H1 (cell line): ENCODE data around the gene FAM53B. TPM values are rescaled to one million over a fixed set of nuclear protein-coding genes. Genes with fewer than 3 reads are reported as not detected.

ENCODE experiments used
- CTCF ChIA-PET: fragments of 300-600 bp; sonication (Branson Sonifier 250); formaldehyde crosslinking; loops from one replicate; lab custom pipeline; 2021; ENCODE audit not compliant: partially characterized antibody; lab: Charles Lee
- POLR2A ChIA-PET: fragments of 300-600 bp; sonication (Branson Sonifier 250); formaldehyde crosslinking; loops from one replicate; lab custom pipeline; 2021; ENCODE audit warnings: inconsistent platforms; ENCODE audit not compliant: partially characterized antibody; lab: Charles Lee
- DNase-seq, 2 experiments: peaks; one replicate each; pipeline versions ENCODE4 v3.0.0 to v3.0.0-alpha.2; 2010 to 2022; ENCODE audit warnings: low spot score in 2 of 2, low read depth in 1 of 2, mixed read lengths in 1 of 2
- FAIRE-seq: peaks from 2 replicates; lab custom pipeline; 2011; peaks lifted over from hg19 to GRCh38; lab: Jason Lieb, UNC
- H2AFZ ChIP-seq: 2 replicates; pipeline ENCODE4 v1.8.1; 2012; ENCODE audit warnings: low read length, inconsistent platforms
- H2AK5ac ChIP-seq: 2 replicates; pipeline ENCODE4 v1.6.1; 2013; ENCODE audit warnings: low read depth, low read length
- H2BK120ac ChIP-seq: replicated peaks from 2 replicates; pipeline ENCODE3; 2013; ENCODE audit warnings: low read depth, low read length, inconsistent platforms
- H2BK12ac ChIP-seq: 2 replicates; pipeline ENCODE4 v1.6.1; 2013; ENCODE audit warnings: low read depth, low read length
- H2BK15ac ChIP-seq: 2 replicates; pipeline ENCODE4 v1.6.1; 2013; ENCODE audit warnings: low read length
- H2BK20ac ChIP-seq: 2 replicates; pipeline ENCODE4 v1.6.1; 2013; ENCODE audit warnings: low read length
- H2BK5ac ChIP-seq: 2 replicates; pipeline ENCODE4 v1.6.1; 2013; ENCODE audit warnings: low read depth, low read length
- H3K14ac ChIP-seq: 2 replicates; pipeline ENCODE4 v1.6.1; 2013; ENCODE audit warnings: inconsistent platforms; ENCODE audit not compliant: insufficient read length
- H3K18ac ChIP-seq: 2 replicates; pipeline ENCODE4 v1.6.1; 2013; ENCODE audit warnings: low read length; ENCODE audit errors: extremely low read depth
- H3K23ac ChIP-seq: 2 replicates; pipeline ENCODE4 v1.6.1; 2013; ENCODE audit warnings: inconsistent platforms; ENCODE audit not compliant: insufficient read length
- H3K23me2 ChIP-seq: 2 replicates; pipeline ENCODE4 v1.6.1; 2013; ENCODE audit warnings: low read depth, low read length
- H3K27ac ChIP-seq: 2 replicates; pipeline ENCODE4 v1.6.1; 2011; ENCODE audit warnings: low read depth, low read length, inconsistent platforms
- H3K27me3 ChIP-seq, 4 experiments: replicated peaks in 1 of 4; 1 replicate in 1 of 4; 2 replicates in 3 of 4; pipeline versions ENCODE4 v1.6.1 to v1.8.1; 2011 to 2013; ENCODE audit warnings: low read length in 3 of 4, mild to moderate bottlenecking in 3 of 4, inconsistent platforms in 2 of 4, mixed read lengths in 2 of 4, moderate library complexity in 1 of 4; ENCODE audit not compliant: control insufficient read depth in 3 of 4, insufficient read depth in 3 of 4; ENCODE audit errors: extremely low read depth in 1 of 4
- H3K36me3 ChIP-seq, 4 experiments: 2 replicates each; pipeline versions ENCODE4 v1.6.1 to v1.8.1; 2011 to 2013; ENCODE audit warnings: mild to moderate bottlenecking in 4 of 4, low read length in 3 of 4, moderate library complexity in 2 of 4, control low read depth in 1 of 4, inconsistent platforms in 1 of 4; ENCODE audit not compliant: insufficient read depth in 4 of 4, control insufficient read depth in 2 of 4
- H3K4ac ChIP-seq: replicated peaks from 2 replicates; pipeline ENCODE3; 2013; ENCODE audit warnings: low read length, low read depth, mixed read lengths, inconsistent platforms; ENCODE audit not compliant: insufficient read length
- H3K4me1 ChIP-seq, 4 experiments: replicated peaks in 1 of 4; 1 replicate in 1 of 4; 2 replicates in 3 of 4; pipeline versions ENCODE4 v1.6.1 to v1.8.1; 2011 to 2013; ENCODE audit warnings: low read length in 3 of 4, inconsistent platforms in 2 of 4, mixed read lengths in 1 of 4; ENCODE audit not compliant: insufficient read depth in 4 of 4, control insufficient read depth in 3 of 4
- H3K4me2 ChIP-seq, 2 experiments: 2 replicates each; pipeline versions ENCODE4 v1.6.1 to v1.8.1; 2011 to 2013; ENCODE audit warnings: low read depth in 2 of 2, low read length in 2 of 2, control low read depth in 1 of 2, inconsistent platforms in 1 of 2, mild to moderate bottlenecking in 1 of 2; ENCODE audit not compliant: insufficient read depth in 1 of 2
- H3K4me3 ChIP-seq, 4 experiments: fragments of 200-600, 300-600 bp in 1 of 4; sonication (generic), shearing (Covaris generic), sonication (Bioruptor Twin) in 1 of 4; 2 replicates each; pipeline versions ENCODE4 v1.5.1 to v1.8.1; 2011 to 2016; ENCODE audit warnings: low read length in 4 of 4, low read depth in 3 of 4, control low read depth in 2 of 4, inconsistent platforms in 2 of 4, mild to moderate bottlenecking in 2 of 4, mixed read lengths in 1 of 4, moderate library complexity in 1 of 4; ENCODE audit not compliant: insufficient read depth in 2 of 4; ENCODE audit errors: extremely low read depth in 1 of 4
- H3K56ac ChIP-seq: replicated peaks from 2 replicates; pipeline ENCODE3; 2013; ENCODE audit warnings: low read depth, mild to moderate bottlenecking, mixed read lengths, low read length, inconsistent platforms; ENCODE audit not compliant: insufficient read length
- H3K79me1 ChIP-seq: 2 replicates; pipeline ENCODE4 v1.6.1; 2013; ENCODE audit warnings: low read depth, low read length, control low read depth
- H3K79me2 ChIP-seq, 2 experiments: 2 replicates each; pipeline versions ENCODE4 v1.6.1 to v1.8.1; 2012 to 2013; ENCODE audit warnings: low read length in 2 of 2, mild to moderate bottlenecking in 2 of 2, inconsistent platforms in 1 of 2; ENCODE audit not compliant: insufficient read depth in 2 of 2, control insufficient read depth in 1 of 2
- H3K9ac ChIP-seq, 4 experiments: replicated peaks in 1 of 4; 1 replicate in 1 of 4; 2 replicates in 3 of 4; pipeline versions ENCODE4 v1.6.1 to v1.8.1; 2011 to 2013; ENCODE audit warnings: low read depth in 3 of 4, low read length in 3 of 4, control low read depth in 2 of 4, mild to moderate bottlenecking in 2 of 4, moderate library complexity in 2 of 4, inconsistent platforms in 1 of 4; ENCODE audit errors: extremely low read depth in 1 of 4
- H3K9me3 ChIP-seq, 2 experiments: 2 replicates each; pipeline versions ENCODE4 v1.6.1 to v1.8.1; 2012 to 2013; ENCODE audit warnings: mild to moderate bottlenecking in 2 of 2, moderate library complexity in 2 of 2, control low read depth in 1 of 2, inconsistent platforms in 1 of 2, low read depth in 1 of 2, low read length in 1 of 2, mixed read lengths in 1 of 2; ENCODE audit not compliant: insufficient read depth in 2 of 2
- H4K20me1 ChIP-seq, 2 experiments: replicated peaks in 1 of 2; 2 replicates each; pipeline versions ENCODE3 to v1.8.1; 2011 to 2013; ENCODE audit warnings: inconsistent platforms in 2 of 2, low read length in 2 of 2, mild to moderate bottlenecking in 1 of 2; ENCODE audit not compliant: insufficient read depth in 2 of 2, control insufficient read depth in 1 of 2
- H4K5ac ChIP-seq: 2 replicates; pipeline ENCODE4 v1.6.1; 2013; ENCODE audit warnings: low read length, low read depth, mixed read lengths, inconsistent platforms; ENCODE audit not compliant: insufficient read length
- H4K8ac ChIP-seq: 2 replicates; pipeline ENCODE4 v1.8.0; 2013; ENCODE audit warnings: mild to moderate bottlenecking, moderate library complexity, low read length, inconsistent platforms; ENCODE audit not compliant: insufficient read depth; ENCODE audit errors: extremely low read depth
- H4K91ac ChIP-seq: replicated peaks from 2 replicates; pipeline ENCODE3; 2013; ENCODE audit warnings: low read length, mixed read lengths, inconsistent platforms; ENCODE audit not compliant: insufficient read length
- CBX8 ChIP-seq: fragments of 300-800, 300-1000 bp; sonication (generic); IDR thresholded peaks from 2 replicates; pipeline ENCODE4 v1.7.1; 2016; ENCODE audit warnings: low read depth, low read length, borderline replicate concordance
- CREB1 ChIP-seq: IDR thresholded peaks from 2 replicates; pipeline ENCODE4 v1.6.1; 2012; ENCODE audit warnings: inconsistent platforms
- FOSL1 ChIP-seq: IDR thresholded peaks from 2 replicates; pipeline ENCODE4 v1.6.1; 2011; ENCODE audit warnings: mild to moderate bottlenecking, low read depth, low read length, moderate library complexity; ENCODE audit not compliant: insufficient read depth
- JUND ChIP-seq: IDR thresholded peaks from 2 replicates; pipeline ENCODE4 v1.6.1; 2011; ENCODE audit warnings: mild to moderate bottlenecking, improper control_type of control experiment, low read length
- NANOG ChIP-seq: IDR thresholded peaks from 2 replicates; pipeline ENCODE4 v1.6.1; 2011; ENCODE audit warnings: low read length, low read depth, mild to moderate bottlenecking, inconsistent platforms; ENCODE audit not compliant: insufficient read depth, poor library complexity, severe bottlenecking
- RFX5 ChIP-seq: IDR thresholded peaks from 2 replicates; pipeline ENCODE4 v1.6.1; 2011; ENCODE audit warnings: low read depth, low read length, improper control_type of control experiment, borderline replicate concordance
- TAF1 ChIP-seq: IDR thresholded peaks from 2 replicates; pipeline ENCODE4 v1.6.1; 2011; ENCODE audit warnings: mild to moderate bottlenecking, low read depth, low read length
- ZNF274 ChIP-seq: IDR thresholded peaks from 2 replicates; pipeline ENCODE4 v1.7.0; 2012; ENCODE audit warnings: low read length, borderline replicate concordance; ENCODE audit errors: extremely low read depth
- WGBS, 2 experiments: shearing (Covaris generic) in 1 of 2; methylation state at CpG; one replicate each; pipeline versions ENCODE4 v1.1.6 to v1.1.7; 2013 to 2015; ENCODE audit warnings: low lambda C conversion rate in 2 of 2, mixed read lengths in 2 of 2, inconsistent platforms in 1 of 2, low coverage in 1 of 2, missing lambda C conversion rate in 1 of 2; ENCODE audit not compliant: insufficient replicate concordance in 2 of 2, insufficient coverage in 1 of 2, insufficient read length in 1 of 2; ENCODE audit errors: extremely low coverage in 1 of 2, missing lambda C conversion rate in 1 of 2; 5-methylcytosine and 5-hydroxymethylcytosine counted together
- polyA plus RNA-seq, 7 experiments: library from polyadenylated mRNA; depleted of rRNA in 3 of 7; stranded (reverse) in 5 of 7; unstranded in 2 of 7; fragments of >200 nt in 5 of 7; fragments of 200-250 nt in 2 of 7; gene quantifications; 1 replicate in 5 of 7; 2 replicates in 1 of 7; 4 replicates in 1 of 7; pipeline versions ENCODE4 v1.2.1 to v1.2.3, GENCODE V29; 2011 to 2013; ENCODE audit warnings: missing spikeins in 2 of 7, mixed read lengths in 2 of 7
- total RNA-seq: library from RNA; stranded (reverse); fragmentation: NEBNext Ultra II Directional; extraction: Animal tissue kit (Norgen Biotek cat#: 25700); gene quantifications from 2 replicates; pipeline ENCODE4 v1.2.1, GENCODE V29; 2021

The FAM53B gene
- total and polyA plus RNA-seq, 2 of the 8 experiments (the other 6 are each of a cell fraction or from before 2014, with no cell fraction given), result 5.3 to 14.4 TPM

DNA sequence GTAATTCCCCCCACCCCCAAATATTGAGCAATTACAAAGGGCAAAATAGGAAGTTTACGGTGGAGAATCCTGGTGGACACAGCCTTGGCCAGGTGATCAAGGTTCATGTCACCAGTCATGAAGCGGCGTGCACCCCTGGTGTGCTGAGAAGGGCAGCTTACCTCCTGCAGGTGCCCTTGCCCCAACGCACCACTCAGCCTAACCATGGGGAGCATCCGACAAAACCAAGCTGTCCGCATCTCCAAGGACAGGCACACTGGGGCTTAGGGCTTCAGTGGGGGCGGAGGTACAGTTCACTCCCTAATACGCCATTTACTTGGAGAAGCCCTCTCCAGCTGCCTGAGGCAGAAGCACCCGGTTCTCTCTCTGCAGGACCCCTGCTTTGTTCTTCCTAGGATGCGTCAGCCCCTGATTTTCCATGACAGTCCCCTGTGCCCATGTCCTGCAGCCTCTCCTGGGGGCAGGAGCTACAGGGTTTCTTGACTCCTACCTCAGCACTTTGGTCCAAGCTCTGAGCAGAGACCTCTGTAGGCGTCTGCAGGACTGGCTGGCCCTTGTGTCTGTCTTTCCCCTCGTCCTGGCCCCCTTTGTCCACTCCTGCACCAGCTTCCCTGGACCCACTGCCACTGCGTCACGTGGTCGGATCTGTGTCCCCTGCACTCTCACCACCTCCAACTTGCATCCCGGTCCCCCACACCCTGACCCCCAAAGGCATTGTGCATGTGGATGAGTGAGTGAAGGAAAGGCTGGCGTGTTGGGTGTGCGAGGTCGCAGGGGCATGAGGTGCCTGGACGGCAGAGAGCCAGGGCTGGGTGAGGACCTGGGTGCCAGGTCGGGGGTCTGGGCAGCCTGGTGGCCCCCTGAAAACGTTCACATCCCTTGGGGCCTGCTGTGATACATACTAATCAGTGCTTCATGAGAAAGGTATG, 168.8 kb downstream of the FAM53B start:
- CTCF ChIA-PET, result interaction anchor here (1.0 to 2.2 kb wide), 6 partner anchors 10 to 69 kb away, joined by 3 to 8 read pairs (median 4); no protein-coding TSS in a partner anchor
- Histone ChIP-seq H3K9me3 (0 out of 4 replicates have a peak, but pooled peaks cover 0 to 8% of the 10 kb centered on the region in 2 experiments), H4K5ac (no peak overlapping the region), H2BK5ac (no peak overlapping the region), H4K8ac (no peak overlapping the region), H3K36me3 (no peaks in the 10 kb centered on the region), H3K27ac (no peak overlapping the region), H3K27me3 (no peaks in the 10 kb centered on the region), H3K18ac (no peak overlapping the region), H4K91ac (no peak overlapping the region), H2AFZ (no peak overlapping the region), H4K20me1 (peaks cover 2 to 7% of the 10 kb centered on the region in 2 experiments), H3K4me1 (no peaks in the 10 kb centered on the region; a peak in 1 of 7 replicates), H2BK15ac (no peak overlapping the region), H3K56ac (no peak overlapping the region), H2AK5ac (no peak overlapping the region), H3K9ac (no peak overlapping the region), H3K79me1 (no peaks in the 10 kb centered on the region; the same call in 1 of the 2 replicates), H3K14ac (no peak overlapping the region), H3K23ac (no peak overlapping the region), H2BK120ac (no peak overlapping the region), H3K4ac (no peak overlapping the region), H2BK20ac (no peak overlapping the region), H2BK12ac (peak overlapping the region; percentile 9; the same call in 1 of the 2 replicates), H3K4me3 (no peak overlapping the region), H3K4me2 (no peak overlapping the region), H3K79me2 (no peaks in the 10 kb centered on the region), H3K23me2 (no peaks in the 10 kb centered on the region)
- FAIRE-seq (no peak), DNase-seq (no peak)
- POLR2A ChIA-PET, result no interaction called here
- WGBS, 2 experiments, result 92% methylated on average over 21 of the region's 22 CpGs; no CpG with 5 or more reads in 1 of the 2 experiments
- no peak for TF ChIP-seq TAF1
- TF ChIP-seq CREB1, result no peak
- TF ChIP-seq FOSL1, result no peak
- TF ChIP-seq ZNF274, result no peak
- TF ChIP-seq RFX5, result no peak
- TF ChIP-seq JUND, result no peak
- no peak for TF ChIP-seq NANOG
- no peak for TF ChIP-seq CBX8
